ENCODE data around the gene SH2D4B.

SH2D4B gene

DNA sequence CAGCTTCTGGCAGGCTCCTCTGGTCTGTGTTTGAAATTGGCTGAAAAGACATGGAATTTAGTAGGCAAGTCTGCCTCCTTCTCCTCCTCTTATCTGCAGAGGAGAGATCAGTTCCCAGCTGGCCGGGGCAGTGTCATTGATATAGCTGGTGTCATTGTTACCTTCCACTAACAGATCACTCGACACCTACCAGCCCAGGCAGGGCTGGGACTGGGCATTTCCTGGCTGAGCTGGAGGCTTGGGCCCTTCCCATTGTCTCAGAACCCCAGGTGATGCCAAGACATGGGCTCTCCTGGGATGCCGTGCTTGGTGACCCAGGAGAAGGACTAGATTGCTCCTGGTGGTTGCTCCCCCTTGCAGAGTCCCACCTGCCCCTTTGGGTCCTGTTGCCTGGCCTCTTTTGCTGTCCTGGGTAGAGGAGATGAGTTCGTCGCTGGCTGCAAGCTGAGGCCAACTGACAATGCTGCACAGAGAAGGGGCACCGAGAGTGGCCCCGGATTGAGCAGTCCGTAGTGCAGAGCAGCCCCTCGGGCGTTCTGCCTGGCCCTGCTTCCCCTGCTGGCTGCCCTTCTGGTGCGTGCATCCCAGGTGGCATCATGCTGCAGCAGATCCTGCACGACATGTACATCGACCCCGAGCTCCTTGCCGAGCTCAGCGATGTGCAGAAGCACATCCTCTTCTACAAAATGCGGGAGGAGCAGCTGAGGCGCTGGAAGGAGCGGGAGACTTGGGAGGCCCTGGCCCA is at the start of gene SH2D4B:
SH2D4B (plus strand) TSS at position 167 of the 745 bp plus-strand sequence; CDS start at position 597, 430 bp downstream.
- H3K4me3 ChIP-seq (ENCODE audit: low read depth, low read length) = no peak within 1 kb of the TSS

DNA sequence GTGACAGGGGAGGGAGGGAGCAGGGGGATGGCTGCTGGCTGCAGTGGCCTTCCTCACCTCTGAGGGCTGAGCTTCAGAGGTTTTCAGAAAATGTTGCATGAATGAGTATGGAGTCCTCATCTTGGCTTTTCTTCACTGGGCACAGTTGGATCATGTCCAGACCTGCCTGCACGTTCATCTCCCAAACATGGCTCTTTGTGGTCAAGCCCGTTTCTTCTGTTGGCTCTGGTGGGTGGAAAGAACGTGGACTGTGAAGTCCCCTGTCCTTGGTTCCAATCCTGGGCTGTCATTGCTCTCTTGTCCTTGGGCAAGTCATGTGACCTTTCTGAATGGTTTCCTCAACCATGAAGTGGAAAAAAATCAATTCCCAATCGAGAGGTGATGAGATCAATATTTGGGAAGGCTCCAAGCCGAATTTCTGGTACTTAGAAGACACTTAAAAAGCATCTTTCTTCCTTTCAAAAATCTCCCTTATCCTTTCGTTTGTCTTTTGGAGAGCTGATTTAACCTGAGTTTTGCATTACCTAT is 49.1 kb upstream of the SH2D4B start:
- H3K4me3 ChIP-seq (ENCODE audit: low read depth, low read length) = no peak overlapping the region

DNA sequence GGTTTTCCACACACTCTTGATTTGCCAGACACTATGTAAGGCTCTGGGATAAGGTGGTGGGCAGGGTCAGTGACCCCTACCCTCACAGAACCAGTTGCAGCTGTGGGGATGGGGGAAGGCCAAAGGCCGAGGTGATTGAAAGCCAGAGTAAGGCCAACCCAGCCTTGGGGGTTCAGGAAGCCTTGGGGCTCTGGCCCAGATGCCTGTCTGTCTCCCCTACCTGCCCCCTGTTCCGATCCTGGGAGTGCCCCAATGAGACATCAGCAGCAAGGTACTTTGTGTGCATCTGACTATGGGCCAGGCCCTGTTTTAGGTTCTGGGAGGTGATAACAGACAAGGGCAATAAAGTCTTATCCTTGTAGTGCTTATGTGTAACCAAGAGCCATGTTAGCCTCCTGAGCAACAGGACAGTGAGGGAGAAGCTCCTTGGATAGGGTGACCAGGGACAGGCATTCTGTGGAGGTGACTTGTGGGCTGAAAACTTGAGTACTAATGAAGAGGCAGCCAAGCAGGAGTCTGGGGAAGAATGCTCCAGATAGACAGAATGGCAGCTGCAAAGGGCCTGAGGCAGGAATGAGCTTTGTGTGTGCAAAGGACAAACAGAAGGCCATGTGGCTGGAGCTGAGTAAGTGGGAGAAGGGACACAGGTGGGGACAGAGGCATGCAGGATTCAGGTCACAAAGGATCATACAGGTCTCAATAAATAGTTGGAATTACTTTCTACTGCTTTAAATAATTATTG is 48.2 kb upstream of the SH2D4B start:
- no peak overlapping the region for H3K4me3 ChIP-seq (ENCODE audit: low read depth, low read length)

DNA sequence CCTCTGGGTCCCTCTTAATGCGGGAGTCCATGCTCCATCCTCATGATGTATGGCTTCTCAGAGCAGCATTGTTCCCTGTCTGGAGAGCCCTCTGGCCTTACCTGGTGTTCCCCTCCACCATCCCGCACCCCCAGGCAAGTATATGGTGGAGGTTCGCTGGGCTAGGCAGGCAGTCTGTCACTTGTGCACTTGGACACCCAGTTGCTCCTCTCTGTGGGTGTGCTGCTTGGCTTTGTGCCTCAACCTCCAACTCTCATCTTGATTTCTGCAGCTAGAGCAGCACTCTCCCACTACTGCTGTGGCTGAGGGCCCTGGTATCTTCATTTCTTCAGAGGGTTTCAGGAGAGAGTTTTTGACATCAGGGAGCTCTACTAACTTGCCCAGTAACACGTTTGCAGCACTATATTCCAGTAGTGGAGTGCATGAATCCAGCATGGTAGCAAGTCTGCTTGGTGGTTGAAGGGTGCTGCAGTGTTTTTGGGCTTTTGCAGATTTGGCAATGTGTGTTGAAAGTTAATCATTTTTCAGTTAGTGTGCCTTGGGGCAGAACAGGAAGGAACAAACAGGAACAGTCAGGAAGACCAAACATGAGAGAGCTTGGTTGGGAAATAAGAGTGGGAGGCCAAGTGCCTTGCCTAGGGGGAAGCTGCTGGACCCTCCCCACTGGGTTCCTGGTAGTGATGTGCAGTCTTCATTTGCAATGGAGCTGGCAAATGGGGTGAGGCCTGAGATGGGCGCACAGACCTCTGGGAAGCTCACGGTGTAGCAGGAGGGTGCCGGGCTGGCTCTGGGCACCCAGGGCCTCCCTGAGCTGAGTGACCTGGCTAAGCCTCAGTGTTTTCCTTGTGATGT is 46.2 kb upstream of the SH2D4B start:
- no peak overlapping the region for H3K4me3 ChIP-seq (ENCODE audit: low read depth, low read length)

DNA sequence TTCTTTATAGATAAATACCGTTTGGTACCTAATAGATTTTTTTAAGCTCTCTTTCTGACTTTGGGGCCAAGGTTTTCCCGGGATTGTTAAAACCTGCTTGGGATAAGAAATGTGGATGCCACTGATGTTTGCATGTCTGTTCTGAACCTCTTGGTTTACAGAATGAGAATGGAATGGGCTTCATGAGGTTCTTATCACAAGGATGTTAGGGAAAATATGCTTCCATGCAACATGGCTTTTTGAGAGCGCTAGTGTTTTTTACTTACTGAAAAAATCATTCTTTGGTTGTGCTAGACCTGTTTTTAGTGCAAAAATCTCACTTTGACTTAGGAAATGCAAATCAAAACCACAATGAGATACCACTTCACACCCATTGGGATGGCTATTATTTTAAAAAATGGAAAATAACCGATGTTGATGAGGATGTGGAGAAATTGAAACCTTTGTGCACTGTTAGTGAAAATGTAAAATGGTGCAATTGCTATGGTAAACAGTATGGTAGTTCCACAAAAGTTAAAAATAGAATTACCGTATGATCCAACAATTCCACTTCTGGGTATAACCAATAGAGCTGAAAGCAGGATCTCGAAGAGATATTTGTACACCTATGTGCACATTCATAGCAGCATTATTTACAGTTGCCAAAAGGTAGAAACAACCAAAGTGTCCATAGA is 44.7 kb upstream of the SH2D4B start:
- H3K4me3 ChIP-seq (ENCODE audit: low read depth, low read length) = no peak overlapping the region

DNA sequence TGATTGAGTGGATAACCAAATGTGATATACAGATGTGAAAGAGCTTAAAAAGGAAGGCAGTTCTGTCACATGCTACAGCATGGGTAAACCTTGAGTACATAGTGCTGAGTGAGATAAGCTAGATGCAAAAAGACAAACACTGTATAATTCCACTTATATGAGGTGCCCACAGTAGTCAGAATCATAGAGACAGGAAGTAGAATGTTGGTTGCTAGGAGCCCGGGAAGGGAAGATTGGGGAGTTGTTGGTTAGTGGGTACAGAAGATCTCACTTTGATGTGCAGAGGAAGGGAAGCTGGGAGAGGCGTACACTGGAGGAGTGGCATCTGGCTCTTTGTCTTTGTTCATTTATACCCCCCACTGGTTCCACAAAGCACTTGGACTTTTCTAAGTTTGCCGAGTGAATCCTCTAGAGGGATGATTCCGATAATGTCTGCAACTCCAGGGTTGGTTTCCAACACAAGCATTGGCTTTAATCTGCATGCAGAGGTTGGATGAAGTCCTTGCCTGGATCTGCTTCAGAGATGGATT is 44.1 kb upstream of the SH2D4B start:
- no peak overlapping the region for H3K4me3 ChIP-seq (ENCODE audit: low read depth, low read length)

DNA sequence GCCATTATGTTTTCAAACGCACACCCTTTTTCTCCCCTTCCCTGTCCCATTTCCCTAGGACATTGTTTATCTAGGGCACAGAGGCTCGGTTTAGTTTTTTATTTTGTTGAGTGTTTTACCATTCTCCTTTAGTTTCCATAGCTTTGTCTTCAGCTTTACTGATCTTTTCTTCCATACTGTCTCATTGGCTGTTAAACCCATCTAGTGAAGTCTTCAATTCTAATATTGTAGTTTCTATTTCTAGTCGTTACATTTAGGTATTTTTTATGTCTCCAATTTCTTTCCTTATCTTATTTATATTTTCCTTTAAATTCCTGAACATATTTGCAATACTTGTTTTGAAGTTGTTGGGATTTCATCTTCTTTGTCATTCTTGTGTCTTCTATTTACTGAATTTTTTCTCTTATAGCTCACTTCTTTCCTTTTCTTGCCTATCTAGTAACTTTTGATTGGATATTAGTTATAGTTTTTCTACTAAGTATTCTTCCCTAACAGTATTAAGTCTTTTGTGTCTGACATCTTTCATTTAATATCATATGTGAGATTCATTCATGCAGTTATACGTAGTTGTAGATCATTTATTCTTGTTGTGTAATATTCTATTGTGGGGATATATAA is 41.0 kb upstream of the SH2D4B start:
- no peak overlapping the region for H3K4me3 ChIP-seq (ENCODE audit: low read depth, low read length)

DNA sequence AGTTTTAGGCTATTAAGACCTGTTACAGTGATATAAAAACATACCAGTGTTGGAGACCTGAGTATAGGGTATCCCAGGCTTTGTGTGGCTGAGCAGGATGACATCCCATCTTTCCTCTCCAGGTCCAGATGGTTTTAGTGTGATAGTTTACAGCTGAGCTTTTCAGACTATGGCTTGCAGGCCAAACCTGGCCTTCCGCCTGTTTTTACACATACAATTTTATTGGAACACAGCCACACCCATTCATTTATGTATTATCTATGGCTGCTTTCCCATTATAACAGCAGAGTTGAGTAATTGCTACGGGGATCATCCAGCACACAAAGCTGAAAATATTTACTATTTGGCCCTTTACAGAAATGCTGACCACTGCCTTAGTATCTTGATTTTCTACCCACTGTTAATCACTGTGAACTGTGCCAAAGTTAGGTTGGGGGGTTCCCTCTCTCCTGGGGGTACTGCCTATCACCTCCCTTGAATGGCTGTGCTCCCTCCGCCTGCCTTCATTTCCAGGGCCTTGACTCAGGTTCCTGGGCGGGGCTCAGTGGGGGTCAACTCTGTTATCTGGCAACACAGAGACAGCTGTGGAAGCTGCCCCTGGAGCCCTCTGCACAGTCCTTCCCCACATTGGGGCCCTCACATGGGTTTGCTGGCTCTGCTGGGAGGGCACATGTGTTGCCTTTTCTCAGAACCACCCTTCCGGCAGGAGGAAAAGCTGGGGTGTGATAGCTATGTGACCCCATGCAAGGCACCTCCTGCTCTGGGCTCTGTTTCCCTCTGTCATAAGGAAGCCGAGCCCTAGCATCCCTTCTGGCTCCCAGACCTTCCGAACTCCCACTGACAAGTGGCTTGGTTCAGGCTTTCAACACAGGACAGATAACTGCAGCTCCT is 40.3 kb upstream of the SH2D4B start:
- H3K4me3 ChIP-seq (ENCODE audit: low read depth, low read length) = no peak overlapping the region

DNA sequence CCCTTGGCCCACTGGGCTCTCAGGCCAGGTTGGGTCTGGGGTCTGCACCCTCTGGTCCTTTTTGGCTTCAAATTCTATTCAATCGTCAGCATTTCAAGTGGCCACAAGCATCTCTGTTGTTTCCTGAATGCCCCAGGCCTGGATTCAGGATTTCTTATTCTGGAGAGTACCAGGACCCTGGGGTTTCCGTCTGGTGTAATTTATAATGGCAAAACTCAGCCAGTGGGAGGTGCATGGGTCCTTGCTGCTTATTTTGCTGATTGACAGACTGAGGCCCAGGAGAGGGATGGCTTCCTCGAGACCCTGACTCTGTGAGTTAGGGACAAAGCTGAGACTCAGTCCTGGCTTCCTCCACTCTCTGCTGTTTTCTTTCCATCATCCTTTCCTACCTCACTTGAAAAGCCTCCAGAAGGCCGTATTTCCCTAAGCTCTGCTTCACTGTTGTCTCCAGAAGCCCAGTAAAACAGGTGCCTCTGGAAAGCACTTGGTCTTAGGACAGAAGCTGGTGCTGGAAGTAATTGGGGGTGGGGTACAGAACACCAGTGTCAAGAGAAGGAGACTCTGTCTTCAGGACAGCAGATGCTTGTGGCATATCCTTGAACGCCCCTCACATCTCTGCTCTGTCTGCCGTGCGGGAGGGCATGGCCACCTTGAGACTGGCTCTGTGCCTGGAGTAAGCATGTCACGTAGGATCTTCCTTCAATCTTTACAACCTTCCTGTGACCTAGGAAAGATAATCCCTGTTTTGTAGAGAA is 39.4 kb upstream of the SH2D4B start:
- no peak overlapping the region for H3K4me3 ChIP-seq (ENCODE audit: low read depth, low read length)

DNA sequence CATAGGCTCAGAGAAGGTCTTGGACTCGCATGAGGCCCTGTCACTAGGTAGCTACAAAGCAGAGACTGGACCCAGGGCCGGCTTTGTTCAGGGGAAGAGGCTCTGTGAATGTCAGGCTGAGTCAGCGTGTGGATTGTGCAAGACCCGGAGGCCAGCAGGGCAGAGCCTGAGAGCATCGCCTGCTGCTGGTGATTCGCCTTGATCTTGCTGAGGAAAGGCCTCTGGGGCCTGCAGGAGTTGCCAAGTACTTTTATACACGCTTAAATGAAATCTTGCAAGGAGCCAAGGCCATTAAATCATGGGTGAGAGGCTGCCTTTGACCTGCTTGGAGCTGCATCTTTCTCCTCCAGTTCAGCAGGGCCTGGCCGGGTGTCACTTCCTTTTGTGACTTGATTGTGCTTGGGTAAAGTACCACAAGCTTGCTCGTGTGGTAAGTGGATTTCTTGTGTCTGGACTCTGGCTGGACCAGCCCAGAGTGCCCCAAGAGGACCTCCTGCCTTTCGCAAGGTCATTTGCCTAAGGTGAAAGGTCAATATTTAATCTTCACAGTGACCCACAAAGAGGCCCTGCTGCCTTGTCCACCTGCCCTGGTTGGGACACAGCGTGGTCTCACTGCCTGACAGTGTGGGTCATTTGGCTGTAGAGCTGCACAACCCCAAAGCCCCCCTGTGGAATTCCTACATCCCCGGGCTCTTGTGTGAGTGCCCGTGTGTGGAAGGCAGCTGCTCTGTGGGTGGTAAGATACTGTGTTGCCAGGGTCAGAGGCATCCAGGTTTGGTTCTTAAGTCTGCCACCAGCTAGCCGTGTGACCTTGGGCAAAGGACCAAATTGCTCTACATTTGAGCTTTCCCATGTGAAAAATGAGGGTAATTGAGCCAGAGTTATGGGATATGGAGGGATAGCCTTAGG is 38.6 kb upstream of the SH2D4B start:
- no peak overlapping the region for H3K4me3 ChIP-seq (ENCODE audit: low read depth, low read length)

DNA sequence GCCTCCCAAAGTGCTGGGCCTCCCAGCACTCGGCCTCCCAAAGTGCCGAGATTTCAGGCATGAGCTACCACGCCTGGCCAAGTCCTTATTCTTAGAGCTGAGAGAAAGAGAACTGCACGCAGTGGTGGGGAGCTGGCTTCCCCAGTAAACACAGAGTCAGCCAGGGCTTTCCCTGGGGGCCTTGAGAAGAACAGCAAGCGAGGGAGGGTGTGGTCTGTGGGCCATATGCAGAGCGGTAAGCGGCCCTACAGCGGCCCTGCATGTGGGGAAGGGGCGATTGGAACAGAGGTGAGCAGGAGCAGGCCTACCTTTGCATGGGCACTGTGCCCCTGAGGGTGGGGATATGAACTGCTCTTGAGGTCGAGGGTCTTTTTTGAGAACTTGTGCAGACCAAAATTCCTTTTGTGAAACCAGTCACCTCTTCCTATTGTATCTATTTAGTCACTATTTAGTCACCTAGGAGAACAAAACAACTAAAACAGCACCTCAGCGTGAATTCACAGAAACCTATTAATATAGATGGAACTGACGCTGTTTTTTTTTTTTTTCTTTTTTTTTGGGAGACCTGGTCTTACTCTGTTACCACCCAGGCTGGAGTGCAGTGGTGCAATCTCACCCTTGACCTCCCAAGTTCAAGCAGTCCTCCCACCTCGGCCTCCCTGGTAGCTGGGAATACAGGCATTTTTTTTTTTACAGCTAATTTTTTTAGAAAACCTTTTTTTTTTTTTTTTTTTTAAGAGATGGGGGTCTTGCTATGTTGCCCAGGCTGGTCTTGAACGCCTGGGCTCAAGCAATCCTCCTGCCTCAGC is 36.9 kb upstream of the SH2D4B start:
- H3K4me3 ChIP-seq (ENCODE audit: low read depth, low read length) = no peak overlapping the region

DNA sequence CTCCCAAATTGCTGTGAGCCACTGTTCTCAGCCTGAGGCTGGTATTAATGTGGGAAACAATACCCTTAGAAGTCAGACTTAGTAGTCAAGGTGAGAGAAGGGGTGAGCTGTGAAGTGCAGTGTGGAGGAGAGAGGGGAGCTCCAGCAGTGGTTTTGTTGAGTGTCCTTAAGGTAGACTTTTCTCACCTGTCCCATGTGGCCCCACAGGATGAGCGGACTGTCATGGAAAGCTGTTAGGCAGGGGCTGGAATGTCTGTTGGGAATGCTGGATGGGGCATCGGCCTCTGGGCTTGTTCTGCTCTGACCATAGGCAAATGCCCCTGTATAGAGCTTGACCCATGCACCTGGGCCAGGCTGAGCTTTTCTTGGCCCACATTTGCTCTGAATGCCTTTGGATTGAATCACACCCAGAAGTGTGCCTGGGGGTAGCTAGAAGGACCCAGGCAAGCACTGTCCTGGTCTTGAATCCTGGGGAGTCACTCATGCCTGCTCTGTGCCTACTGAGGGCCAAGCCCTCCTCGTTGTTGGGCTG is 36.3 kb upstream of the SH2D4B start:
- H3K4me3 ChIP-seq (ENCODE audit: low read depth, low read length) = no peak overlapping the region

DNA sequence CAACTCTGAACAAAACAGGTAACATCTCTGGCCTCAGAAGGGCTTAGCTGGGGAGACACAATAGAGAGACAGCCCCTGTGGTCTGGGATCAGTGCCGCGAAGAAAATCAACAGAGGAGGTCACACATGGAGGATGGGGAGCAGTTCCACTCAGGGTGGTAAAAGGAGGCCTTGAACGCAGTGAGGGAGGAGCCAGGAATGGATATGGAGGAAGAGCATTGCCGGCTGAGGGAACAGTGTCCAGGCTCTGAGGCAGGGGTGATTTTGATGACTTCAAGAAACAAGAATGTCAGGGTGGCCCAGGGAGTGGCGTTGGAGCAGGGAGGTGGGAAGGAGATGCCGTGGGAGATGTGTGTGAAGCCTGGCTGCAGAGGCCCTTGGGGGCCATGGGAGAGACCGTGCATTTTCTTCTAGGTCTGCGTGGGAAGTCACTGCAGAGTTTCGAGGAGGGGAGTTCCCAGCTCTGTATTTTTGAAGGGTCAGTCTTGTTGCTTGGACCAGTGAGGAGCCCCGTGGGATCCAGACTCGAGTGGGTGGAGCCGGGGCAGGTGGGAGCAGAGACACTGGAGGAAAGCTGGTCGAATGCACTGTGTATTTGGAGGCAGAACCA is 35.7 kb upstream of the SH2D4B start:
- no peak overlapping the region for H3K4me3 ChIP-seq (ENCODE audit: low read depth, low read length)

DNA sequence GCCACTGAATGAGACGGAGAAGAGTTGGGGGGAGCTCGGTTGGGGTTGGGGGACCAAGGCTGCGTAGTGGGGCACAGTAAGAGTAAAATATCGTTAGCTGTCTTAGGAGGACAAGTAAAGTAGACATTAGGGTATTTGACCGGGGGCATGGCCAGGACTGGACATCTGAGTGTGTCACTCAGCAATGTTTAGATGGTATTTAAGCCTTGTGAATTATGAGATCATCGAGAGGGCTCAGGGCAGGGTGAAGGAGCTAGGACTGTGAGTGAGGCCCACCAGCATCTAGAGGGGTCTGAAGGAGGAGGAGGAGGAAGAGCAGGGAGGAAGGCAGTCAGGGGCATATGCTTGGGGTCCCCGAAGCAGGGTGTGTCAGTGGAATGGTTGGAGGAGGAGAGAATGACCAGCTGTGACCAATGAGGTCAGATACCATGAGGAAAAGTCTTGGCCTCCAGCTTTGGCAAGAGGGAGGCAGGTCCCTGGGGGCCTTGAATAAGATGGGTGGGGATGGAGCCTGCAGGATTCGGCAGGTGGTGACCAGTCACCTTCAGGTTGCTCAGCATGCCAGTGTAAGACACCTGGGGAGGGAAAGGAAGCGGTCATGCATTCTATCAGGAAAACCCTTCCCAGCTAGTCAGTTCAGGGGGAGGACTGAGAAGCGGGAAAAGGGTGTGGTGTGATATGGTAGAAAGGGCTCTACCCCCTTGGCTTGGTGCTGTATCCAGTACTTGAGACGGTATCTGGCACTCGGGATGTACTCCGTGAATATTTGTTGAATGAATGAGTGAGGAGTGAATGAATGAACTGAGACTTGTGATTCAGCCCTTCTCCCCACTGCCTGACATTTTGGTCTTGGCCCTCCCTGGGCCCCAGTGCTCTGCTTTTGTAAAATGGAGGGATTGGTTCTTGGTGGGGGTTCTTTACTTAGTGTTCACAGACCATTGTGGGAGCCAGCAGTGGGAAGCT is 34.8 kb upstream of the SH2D4B start:
- no peak overlapping the region for H3K4me3 ChIP-seq (ENCODE audit: low read depth, low read length)

All from iPS-11a (cell line).